Myocyte (in vitro differentiated cells): ENCODE results near the gene DAAM2. TPM values are rescaled to one million over a fixed set of nuclear protein-coding genes. Genes with fewer than 3 reads are reported as not detected.

Experiments used
- DNase-seq: peaks from one replicate; pipeline ENCODE4 v3.0.0-alpha.2; 2012; ENCODE audit warnings: low read depth
- total RNA-seq: library from RNA; depleted of rRNA; stranded (reverse); fragments of >200 nt; gene quantifications from 2 replicates; pipeline ENCODE4 v1.2.3, GENCODE V29; 2014

The DAAM2 gene
- total RNA-seq, 1 donor from 2014 or later = 20.1 TPM

- DNase-seq = no peak
These were observed 5.5 kb upstream of the DAAM2 start for GRCh38 chr6:39786649-39787048.

- DNase-seq = no peak
These were observed 4.9 kb upstream of the DAAM2 start for GRCh38 chr6:39787322-39787721.

- peak; percentile 78 for DNase-seq
These were observed 1.4 kb upstream of the DAAM2 start for GRCh38 chr6:39790772-39791171.

- DNase-seq = peak; percentile 82
These were observed 865 bp upstream of the DAAM2 start for GRCh38 chr6:39791311-39791710.

- no peak for DNase-seq
These were observed 619 bp downstream of the DAAM2 start for GRCh38 chr6:39792540-39793450.

GRCh38 chr6:39793516-39793915 is 1.3 kb downstream of the DAAM2 start:
- no peak for DNase-seq

- DNase-seq = no peak
These were observed 2.1 kb downstream of the DAAM2 start for GRCh38 chr6:39794231-39794630.

- no peak for DNase-seq
These were observed 5.6 kb downstream of the DAAM2 start for GRCh38 chr6:39797751-39798150.

GRCh38 chr6:39800034-39801032 is 8.2 kb downstream of the DAAM2 start:
- DNase-seq = no peak

- no peak for DNase-seq
These were observed 9.5 kb downstream of the DAAM2 start for GRCh38 chr6:39801456-39802251.

GRCh38 chr6:39803872-39804271 is 11.7 kb downstream of the DAAM2 start:
- DNase-seq = no peak

GRCh38 chr6:39804466-39805065 is 12.4 kb downstream of the DAAM2 start:
- peak; percentile 32 for DNase-seq

GRCh38 chr6:39806278-39806677 is 14.1 kb downstream of the DAAM2 start:
- no peak for DNase-seq

- DNase-seq = no peak
These were observed 16.2 kb downstream of the DAAM2 start for GRCh38 chr6:39808346-39808745.

GRCh38 chr6:39808964-39809363 is 16.8 kb downstream of the DAAM2 start:
- DNase-seq = no peak

GRCh38 chr6:39811835-39812345 is 19.7 kb downstream of the DAAM2 start:
- DNase-seq = no peak

- no peak for DNase-seq
These were observed 20.3 kb downstream of the DAAM2 start for GRCh38 chr6:39812496-39812852.

GRCh38 chr6:39812853-39813533 is 20.8 kb downstream of the DAAM2 start:
- DNase-seq = peak; percentile 82

GRCh38 chr6:39814236-39814635 is 22.1 kb downstream of the DAAM2 start:
- no peak for DNase-seq

GRCh38 chr6:39815356-39815755 is 23.2 kb downstream of the DAAM2 start:
- DNase-seq = no peak
